GM12801 (cell line): Measurements from ENCODE around the gene CRY2.

Experiments
- TF ChIP-seq, protein P1 (sequence below): IDR thresholded peaks from one replicate; pipeline ENCODE4 v1.5.1; 2011; ENCODE audit warnings: control low read depth; ENCODE audit not compliant: insufficient read length; ENCODE audit errors: extremely low read depth

The CRY2 gene

DNA sequence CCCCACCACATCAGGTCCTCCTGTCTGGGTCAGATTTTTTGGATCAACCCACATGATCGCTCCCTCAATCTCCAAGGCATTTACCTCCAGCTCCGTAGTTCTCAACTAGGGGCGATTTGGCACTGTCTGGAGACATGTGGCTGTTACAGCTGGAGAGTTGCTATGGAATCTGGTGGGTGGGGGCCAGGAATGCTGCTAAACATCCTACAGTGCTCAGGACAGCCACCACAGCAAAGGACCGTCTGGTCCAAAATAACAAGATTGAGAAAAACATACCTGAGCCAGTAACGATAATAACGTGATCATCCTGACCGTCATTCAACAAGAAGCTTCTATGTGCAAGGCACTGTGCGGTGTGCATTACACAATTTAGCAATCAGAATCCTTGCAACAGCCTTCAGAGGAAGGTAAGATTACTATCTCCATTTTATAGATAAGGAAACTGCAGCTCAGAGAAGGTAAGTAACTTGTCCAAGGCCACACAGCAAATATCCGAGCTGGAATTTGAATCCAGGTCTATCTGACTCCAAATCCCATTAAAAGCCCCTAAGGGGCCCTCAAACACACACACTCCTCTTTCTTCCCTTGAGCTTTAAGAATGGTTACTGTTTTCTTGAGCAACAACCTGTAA, 14.3 kb upstream of the CRY2 start:
- TF ChIP-seq, protein P1, sequence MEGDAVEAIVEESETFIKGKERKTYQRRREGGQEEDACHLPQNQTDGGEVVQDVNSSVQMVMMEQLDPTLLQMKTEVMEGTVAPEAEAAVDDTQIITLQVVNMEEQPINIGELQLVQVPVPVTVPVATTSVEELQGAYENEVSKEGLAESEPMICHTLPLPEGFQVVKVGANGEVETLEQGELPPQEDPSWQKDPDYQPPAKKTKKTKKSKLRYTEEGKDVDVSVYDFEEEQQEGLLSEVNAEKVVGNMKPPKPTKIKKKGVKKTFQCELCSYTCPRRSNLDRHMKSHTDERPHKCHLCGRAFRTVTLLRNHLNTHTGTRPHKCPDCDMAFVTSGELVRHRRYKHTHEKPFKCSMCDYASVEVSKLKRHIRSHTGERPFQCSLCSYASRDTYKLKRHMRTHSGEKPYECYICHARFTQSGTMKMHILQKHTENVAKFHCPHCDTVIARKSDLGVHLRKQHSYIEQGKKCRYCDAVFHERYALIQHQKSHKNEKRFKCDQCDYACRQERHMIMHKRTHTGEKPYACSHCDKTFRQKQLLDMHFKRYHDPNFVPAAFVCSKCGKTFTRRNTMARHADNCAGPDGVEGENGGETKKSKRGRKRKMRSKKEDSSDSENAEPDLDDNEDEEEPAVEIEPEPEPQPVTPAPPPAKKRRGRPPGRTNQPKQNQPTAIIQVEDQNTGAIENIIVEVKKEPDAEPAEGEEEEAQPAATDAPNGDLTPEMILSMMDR = no peak

DNA sequence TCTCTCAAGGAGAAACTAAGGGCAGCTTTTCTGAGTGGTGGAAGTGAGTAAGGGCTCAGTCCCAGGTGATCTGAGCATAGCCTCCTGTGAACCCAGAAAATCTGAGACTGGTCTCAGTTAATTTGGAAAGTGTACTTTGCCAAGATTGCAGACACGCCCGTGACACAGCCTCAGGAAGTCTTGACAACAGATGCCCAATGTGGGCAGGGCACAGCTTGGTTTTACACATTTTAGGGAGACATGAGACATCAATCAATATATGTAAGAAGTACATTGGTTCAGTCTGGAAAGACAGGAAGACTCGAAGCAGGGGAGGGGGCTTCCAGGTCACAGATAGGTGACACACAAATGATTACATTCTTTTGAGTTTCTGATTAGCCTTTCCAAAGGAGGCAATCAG, 13.5 kb upstream of the CRY2 start:
- TF ChIP-seq, protein P1 = no peak

DNA sequence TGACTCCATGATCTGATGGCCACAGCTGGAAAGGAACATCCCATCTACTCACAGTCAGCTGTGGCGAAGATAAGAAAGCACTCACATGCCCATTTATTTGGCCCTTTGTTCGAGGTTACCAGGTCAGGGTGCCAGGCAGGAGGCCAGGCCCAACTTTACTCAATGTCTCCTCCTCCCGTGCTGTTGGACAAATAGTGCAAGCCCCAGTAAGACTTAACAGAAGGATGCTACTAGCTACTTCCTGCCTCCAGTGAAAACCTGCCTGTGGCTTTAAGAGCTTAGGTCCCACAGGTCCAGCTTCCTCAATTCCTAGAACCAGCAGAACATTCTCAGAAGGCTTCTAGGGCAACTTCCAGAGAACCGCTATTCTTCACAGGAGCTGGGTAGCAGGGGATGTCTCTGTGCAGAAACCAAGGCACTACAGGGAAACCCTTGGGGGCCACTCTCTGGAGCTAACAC, 12.9 kb upstream of the CRY2 start:
- TF ChIP-seq, protein P1 = no peak

DNA sequence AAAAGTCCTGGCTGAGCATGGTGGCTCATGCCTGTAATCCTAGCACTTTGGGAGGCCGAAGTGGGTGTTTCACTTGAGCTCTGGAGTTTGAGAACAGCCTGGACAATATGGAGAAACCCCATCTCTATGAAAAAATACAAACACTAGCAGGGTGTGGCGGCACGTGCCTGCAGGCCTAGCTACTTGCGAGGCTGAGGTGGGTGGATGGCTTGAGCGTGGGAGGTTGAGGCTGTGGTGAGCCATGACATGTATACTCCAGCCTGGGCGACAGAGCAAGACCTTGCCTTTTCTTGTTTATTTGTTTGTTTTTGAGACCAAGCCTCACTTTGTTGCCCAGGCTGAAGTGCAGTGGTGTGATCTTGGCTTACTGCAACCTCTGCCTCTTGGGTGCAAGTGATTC, 8.1 kb upstream of the CRY2 start:
- TF ChIP-seq, protein P1 = no peak

DNA sequence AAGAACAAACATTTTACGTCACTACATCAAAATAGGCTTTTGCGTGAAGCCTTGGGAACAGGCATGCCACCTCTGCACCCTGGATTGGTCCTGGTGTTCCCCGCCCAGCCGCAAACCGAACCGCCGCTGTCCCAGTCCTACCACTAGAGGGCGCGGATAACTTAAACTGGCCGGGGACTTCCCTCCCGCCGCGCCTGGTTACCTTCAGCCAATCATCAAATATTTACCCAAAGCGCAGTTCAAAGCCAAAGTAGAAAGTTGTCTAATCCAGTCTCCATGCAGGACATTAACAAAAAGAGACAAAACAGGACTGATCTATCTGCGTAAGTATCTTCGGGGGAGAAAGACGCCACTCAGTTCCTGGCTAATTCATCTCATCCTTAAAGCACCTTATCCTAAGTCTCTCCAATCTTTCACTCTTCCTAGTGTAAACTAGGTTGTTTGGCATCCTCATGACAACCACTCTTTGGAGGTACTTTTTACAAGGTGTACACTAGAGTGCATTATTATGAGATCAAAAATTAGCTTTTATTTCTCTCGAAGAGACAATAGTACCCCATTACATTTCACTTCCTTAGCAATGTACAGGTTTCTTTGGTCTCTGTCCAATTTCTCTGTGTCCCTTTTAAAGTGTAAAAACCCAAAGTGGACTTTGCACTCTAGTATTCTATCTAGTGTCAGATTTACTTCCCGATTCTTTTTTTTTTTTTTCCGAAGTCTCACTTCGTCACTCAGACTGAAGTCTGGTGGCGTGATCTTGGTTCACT, 3.9 kb upstream of the CRY2 start:
- TF ChIP-seq, protein P1 = no peak

DNA sequence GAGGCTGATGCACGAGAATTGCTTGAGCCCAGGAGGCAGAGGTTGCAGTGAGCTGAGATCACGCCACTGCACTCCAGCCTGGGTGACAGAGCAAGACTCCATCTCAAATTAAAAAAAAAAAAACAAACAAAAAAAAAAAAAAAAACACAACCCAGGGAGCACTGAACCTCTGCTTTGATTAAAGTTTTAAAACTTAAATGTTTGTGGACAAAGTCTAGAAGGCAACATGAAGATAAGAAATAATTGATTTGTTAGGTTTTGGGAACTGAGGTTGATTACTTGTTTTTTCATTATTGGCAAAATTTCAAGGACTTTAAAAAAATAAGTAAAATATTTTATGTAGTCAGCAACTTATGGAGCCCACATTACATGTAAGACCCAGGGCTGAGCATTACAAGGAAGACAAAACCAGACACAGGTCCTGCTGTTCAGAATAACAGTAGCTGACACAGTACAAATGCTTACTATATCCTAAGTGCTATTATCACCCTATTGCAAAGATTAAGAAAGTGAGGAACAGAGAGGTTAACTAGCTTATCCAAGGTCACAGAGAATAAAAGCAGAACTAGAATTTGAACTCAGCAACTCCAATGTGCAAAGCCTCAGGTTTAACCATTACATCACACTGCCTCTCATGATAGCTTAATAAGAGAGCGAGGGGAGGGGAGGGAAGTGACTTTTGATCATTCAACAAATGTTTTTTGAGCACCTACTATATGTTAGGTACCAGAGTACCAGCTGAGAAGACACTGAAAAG, 2.3 kb upstream of the CRY2 start:
- TF ChIP-seq, protein P1 = no peak

DNA sequence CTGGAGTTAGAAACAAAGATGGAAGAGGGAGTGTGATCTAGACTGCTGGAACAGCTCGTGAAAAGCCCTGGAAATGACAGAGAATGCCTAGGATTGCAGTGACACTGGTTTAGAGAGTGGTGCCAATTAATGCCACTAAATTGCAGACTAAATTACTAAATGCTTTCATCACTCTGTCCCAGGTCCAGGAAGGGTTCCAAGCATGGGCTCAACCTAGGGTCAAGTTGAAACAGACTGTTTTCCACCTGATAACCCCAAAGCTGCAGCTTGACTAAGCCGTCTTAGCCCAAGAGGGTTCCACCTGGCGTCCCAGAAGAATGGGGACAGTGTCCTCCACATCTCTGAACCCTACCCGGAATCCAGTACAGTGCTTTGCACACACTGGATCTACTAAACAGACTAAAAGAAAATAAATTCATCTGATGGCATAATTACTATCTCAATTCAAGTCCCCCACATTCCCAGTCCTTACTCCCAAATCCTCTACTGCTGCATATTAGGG, 1.1 kb upstream of the CRY2 start:
- TF ChIP-seq, protein P1 = no peak
